ENCODE results near the gene ZNF491.
"Not testable (repeated sequence)": the region's sequence is repeated elsewhere in the genome, so short reads cannot be mapped to it uniquely, and the experiment has no call there.

ZNF491 gene

GRCh38 chr19:11806354-11807098 lies 8.2 kb downstream of the ZNF491 start:
- DNase-seq (ENCODE audit: low spot score), result no peak

GRCh38 chr19:11807099-11807380 lies 8.7 kb downstream of the ZNF491 start:
- no peak for DNase-seq (ENCODE audit: low spot score)

- no peak for DNase-seq (ENCODE audit: low spot score)
Measured at GRCh38 chr19:11813703-11814028, 15.3 kb downstream of the ZNF491 start.

GRCh38 chr19:11814029-11814699 lies 15.8 kb downstream of the ZNF491 start, which contains the start of gene ZNF440:
Gene ZNF440 (plus strand): TSS chr19:11814273. CDS start chr19:11814448, 175 bp downstream.
- peak; percentile 89 for DNase-seq (ENCODE audit: low spot score)

- DNase-seq (ENCODE audit: low spot score), result no peak
Measured at GRCh38 chr19:11814700-11815035, 16.3 kb downstream of the ZNF491 start.

GRCh38 chr19:11821474-11822109 lies 23.3 kb downstream of the ZNF491 start:
- no peak for DNase-seq (ENCODE audit: low spot score)

- not testable (repeated sequence) for DNase-seq (ENCODE audit: low spot score)
Measured at GRCh38 chr19:11828957-11829876, 30.9 kb downstream of the ZNF491 start.

- DNase-seq (ENCODE audit: low spot score), result no peak
Measured at GRCh38 chr19:11832253-11832912, 34.1 kb downstream of the ZNF491 start.

- no peak for DNase-seq (ENCODE audit: low spot score)
Measured at GRCh38 chr19:11833541-11833940, 35.2 kb downstream of the ZNF491 start.

GRCh38 chr19:11835626-11836066 lies 37.3 kb downstream of the ZNF491 start:
- not testable (repeated sequence) for DNase-seq (ENCODE audit: low spot score)

GRCh38 chr19:11843722-11844121 lies 45.4 kb downstream of the ZNF491 start:
- peak; percentile 24 for DNase-seq (ENCODE audit: low spot score)

- DNase-seq (ENCODE audit: low spot score), result not testable (repeated sequence)
Measured at GRCh38 chr19:11847615-11848014, 49.3 kb downstream of the ZNF491 start.

GRCh38 chr19:11848200-11848593 lies 49.9 kb downstream of the ZNF491 start:
- no peak for DNase-seq (ENCODE audit: low spot score)

- DNase-seq (ENCODE audit: low spot score), result peak; percentile 4
Measured at GRCh38 chr19:11848594-11849469, 50.5 kb downstream of the ZNF491 start, which contains the start of gene ZNF439. Gene ZNF439 (plus strand): TSS chr19:11848726. CDS start chr19:11848868, 142 bp downstream.

GRCh38 chr19:11850289-11850688 lies 52.0 kb downstream of the ZNF491 start:
- not testable (repeated sequence) for DNase-seq (ENCODE audit: low spot score)

- no peak for DNase-seq (ENCODE audit: low spot score)
Measured at GRCh38 chr19:11853358-11853757, 55.0 kb downstream of the ZNF491 start.

- DNase-seq (ENCODE audit: low spot score), result no peak
Measured at GRCh38 chr19:11856596-11857250, 58.4 kb downstream of the ZNF491 start.

All from COLO829 (cell line).